HS-5 (cell line): ENCODE measurements around the gene DCAKD.
"Not testable (repeated sequence)": the region's sequence is repeated elsewhere in the genome, so short reads cannot be mapped to it uniquely, and the experiment has no call there.

Source experiments
- DNase-seq: peaks from one replicate; pipeline ENCODE4 v3.0.0-alpha.2; 2012; ENCODE audit warnings: low read depth

DCAKD gene

DNA sequence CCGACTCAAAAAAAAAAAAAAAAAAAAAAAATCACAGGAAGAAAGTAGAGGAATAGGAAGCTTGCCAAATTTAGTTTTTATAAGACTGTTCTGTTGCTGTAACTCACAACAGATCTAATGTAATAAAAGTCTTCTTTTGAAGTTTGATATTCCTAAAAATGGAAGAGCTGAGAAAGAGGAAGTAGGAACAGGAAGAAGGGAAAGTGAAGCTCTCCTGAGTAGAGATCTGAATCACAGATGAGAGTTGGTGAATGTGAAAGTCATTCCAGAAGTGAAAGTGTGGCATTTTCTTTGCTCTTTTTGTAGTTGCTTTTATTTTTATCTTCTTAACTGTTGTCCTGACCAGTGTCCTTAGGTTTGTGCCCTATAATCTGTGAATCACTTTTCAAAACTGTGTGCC lies 11.8 kb upstream of the DCAKD start:
- DNase-seq: no peak

DNA sequence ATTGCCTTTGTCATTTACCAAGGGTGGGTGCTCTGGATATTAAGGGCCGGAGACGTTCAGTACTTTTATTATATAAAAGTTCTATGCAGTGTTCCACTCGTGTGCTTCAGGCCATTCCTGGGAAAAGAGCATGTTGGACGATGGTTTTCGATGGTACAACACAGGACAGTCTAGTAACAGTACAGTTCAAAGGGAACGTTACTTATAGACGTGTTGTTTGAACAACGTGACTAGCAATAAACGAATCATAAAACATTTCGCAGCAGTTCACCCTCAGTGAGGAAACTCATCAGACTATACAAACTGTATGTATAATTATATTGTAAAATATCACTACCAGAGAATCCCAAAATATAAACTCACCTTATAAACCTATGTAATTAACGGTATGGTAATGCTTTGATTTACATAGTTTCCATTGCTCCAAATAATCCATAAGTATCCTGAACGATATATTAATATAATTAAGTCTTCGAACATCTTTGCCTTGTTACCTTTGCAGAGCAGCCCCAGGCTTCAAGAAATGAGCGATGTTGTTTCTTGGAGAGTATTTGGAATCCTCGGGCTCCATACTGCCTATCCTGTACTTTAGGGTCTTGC lies 10.3 kb upstream of the DCAKD start:
- DNase-seq: no peak

DNA sequence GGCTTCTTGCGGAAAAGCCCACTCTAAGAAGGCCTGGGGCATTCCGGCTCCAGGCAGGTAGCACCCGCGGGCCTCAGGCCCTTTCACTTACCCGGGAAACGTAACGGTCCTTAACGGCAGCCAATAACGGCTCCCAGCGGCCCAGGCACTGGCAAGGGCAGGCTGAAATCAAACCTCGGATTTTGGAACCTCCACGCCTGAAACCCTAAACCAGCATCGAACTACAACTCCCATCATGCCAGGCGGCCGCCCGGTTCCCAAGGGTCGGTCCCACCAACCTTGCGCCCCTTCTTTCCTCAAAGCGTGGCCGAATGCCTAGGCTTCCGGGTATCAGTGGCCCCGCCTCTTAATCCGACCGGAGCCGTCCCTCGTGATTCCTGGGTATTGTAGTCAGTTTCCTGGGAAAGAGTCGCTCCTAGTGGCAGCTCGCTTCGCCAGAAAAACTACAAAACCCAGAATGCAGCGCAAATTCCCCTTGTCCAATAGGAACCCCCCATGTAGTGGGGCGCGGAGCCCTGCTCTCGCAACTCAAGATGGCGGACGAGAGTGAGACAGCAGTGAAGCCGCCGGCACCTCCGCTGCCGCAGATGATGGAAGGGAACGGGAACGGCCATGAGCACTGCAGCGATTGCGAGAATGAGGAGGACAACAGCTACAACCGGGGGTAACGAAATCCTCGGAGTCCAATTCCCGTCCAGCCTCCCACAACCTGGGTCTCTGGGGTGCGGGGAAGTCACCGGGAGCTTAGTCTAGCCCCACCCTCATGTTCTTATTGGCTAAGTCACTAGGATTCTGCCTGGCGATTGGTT lies 9.6 kb upstream of the DCAKD start, which contains the start of gene NMT1:
TSS of gene NMT1 (plus strand) at position 521 of the 809 bp plus-strand sequence. CDS start at position 534, 13 bp downstream.
- DNase-seq: peak; percentile 99

DNA sequence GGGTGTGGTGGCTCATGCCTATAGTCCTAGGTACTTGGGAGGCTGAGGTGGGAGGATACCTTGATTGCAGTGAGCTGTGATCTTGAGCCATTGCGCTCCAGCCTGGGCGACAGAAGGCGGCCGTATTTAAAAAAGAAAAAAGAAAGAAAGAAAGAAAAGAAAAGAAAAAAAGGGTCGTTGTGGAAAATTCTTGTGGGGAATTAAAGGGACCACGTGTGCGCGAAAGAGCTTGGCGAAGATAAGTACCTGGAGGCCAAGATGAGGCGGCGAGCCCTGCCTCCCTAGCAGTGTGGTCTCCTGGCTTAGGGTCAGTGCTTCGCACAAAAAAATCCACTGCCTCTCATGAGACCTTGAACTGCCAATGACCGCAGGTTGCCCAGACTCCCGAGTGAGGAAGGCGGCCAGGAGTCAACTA lies 9.0 kb upstream of the DCAKD start:
- DNase-seq: no peak

DNA sequence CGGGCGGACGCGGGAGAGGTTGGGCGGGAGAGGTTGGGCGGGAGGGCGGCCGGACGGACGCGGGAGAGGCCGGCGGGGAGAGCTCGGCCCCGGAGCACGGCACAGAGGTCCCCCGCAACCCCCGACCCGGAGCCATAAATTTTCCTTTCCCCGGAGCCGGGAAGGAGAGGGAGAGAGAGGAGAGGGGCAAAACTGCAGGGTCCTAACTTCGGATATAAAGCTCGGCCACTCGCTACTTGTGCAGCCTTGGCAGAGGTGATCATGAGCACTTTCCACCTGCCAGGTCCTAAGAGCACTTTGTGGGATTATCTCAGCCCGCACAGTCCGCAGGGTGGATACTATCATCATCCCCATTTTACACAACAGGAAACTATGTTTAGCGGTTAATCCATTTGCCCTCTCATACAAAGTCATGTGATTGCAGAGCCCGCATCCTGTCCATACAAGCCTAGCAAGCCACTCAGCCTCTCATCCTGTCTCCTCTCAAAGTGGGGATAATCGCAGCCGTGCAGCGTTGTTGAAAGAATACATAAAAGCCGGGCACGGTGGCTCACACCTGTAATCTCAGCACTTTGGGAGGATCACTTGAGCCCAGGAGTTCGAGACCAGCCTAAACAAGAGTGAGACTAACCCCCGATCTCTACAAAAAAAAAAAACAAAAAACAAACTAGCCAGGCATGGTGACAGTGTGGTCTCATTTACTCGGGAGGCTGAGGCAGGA lies 780 bp upstream of the DCAKD start:
- DNase-seq: no peak

DNA sequence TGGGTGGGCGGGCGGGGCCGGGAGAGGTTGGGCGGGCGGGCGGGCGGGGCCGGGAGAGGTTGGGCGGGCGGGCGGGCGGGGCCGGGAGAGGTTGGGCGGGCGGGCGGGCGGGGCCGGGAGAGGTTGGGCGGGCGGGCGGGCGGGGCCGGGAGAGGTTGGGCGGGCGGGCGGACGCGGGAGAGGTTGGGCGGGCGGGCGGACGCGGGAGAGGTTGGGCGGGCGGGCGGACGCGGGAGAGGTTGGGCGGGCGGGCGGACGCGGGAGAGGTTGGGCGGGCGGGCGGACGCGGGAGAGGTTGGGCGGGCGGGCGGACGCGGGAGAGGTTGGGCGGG lies 254 bp upstream of the DCAKD start:
- DNase-seq: not testable (repeated sequence)

DNA sequence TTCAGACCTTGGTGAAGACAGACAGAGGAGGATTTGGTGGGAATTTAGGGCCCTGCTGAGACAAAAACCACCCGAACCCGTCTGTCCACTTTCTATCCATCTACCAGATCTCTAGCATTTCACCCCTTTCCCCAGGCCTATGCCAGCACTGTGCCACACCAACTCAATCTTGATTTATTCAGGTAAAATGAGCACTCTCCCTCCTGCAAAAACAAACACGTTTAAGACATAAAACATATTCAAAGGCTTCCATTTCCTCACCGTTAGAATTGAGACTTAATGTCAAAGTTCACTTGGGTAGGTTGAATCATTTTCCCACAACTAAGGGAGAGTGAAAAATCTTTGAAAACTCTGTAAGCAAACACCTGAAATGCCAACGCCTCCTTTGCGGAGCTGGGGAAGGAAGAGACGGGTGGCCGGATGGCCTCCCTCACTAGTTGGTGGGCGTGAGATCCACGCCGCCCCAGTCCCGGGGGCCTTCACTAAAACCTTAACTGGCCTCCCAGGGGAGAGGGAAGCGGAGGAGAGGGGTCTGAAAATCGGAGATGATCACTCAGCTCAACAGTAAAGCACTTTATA lies 862 bp downstream of the DCAKD start:
- DNase-seq: no peak

DNA sequence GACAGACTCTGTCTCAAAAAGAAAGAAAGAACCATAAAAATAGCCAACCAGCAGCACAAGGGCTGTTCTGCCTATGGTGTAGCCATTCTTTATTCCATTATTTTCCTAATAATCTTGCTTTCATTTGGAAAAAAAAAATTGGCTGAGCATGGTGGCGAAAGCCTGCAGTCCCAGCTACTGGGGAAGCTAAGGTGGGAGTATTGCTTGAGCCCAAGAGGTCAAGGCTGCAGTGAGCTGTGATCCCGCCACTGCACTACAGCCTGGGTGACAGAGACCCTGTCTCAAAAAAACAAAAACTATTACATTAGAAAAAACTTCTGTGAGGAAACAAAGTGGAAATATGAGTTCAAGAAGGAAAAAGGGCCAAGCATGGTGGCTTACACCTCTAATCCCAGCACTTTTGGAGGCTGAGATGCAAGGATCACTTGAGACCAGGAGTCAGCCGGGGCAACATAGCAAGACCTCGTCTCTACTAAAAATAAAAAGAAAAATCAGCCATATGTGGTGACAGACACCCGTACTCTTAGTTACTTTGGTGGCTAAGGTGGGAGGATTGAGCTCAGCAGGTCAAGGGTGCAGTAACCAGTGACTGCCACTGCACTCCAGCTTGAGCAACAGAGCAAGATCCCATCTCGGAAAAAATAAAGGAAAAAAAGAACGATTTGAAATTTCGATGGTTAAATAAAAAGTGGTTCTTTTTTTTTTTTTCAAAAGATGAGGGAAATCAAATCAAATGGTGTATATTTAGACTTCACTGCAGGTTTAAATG lies 2.5 kb downstream of the DCAKD start:
- DNase-seq: no peak

DNA sequence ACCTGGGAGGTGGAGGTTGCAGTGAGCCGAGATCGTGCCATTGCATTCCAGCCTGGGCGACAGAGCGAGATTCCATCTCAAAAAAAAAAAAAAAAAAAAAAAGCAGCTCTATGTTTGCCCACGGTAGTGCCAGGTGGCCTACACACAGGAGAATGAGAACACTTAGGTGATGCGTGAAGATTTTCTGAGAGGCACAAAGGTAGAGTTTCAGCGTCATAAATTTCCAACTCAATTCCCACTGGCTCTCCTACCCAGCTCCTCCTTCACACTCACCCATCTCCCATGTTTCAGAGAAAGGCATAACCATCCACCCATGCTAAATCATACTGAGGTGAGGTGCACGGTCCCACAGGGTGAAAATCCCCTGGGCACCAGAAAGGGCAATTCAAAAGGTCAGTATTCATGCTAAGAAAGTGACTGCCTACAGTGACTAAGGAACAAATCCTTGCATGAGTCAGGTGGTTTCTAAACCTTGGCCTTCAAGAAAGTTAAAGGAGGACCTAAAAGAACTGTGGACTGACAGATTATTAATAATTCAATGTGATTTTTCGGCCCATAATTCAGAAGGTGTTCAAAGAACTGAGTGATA lies 4.8 kb downstream of the DCAKD start:
- DNase-seq: no peak

DNA sequence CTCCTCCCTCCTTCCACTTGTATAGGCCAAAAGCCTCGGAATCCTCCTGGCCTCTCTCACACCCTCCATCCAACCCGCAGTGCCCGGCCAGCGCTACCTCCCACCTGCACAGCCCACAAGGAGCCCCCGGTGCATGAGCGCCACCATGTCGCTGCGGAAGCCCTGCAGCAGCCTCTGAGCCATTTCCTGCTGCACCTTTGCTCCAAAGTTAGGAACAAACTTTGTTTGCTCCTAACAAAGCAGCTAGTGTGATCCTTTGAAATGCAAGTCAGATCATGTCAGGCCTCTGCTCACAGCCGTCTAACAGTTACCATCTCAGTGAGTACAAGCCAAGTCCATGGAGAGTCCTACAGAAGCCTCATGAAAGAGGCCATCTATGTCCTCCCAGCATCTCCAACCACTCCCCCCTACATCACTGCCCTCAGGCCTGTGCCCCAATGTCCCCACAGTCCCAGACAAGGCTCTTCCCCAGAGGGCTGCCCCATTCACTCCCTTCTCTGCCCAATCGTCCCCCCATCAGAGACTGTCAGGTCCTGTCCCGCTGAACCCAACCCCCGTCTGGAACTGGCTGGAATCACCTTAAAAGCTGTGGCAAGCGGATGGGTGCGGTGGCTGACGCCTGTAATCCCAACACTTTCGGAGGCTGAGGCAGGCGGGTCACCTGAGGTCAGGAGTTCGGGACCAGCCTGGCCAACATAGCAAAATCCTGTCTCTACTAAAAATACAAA lies 7.5 kb downstream of the DCAKD start:
- DNase-seq: no peak

DNA sequence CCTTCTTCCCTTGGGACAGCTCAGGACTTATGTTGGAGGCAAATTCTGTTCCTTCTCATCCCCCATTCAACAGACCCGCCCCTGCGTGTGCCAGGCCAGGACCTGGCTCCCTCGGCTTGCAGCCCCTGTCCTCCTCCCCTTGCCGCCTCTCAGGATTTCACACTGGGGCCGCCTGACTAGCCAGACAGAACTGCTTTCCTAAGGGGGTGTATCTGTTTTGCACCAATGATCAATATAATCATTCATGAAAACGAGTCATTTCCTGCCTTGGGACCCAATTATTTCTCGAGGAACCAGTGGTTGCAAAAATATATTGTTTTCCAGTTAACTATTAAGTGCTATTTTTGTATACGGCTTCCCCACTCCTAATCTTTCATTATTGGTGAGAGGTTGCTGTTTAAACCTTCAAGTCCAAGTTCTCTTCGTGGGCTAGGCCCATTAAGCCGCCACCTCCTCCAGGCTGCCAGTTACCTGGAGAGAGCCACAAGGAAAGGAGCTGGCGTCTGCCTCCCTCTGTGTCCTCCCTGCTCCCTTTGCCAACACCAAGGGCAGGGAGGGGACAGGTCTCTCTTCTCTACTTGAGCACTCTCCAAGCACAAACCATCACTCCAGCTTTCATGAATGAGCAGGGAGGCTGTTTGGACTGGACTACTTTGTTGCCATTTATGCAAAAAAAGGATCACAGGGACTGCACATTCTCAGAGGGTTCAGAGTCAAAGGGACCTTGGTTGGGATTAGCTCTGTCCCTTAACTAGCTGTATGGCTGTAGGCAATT lies 8.9 kb downstream of the DCAKD start:
- no peak for DNase-seq

DNA sequence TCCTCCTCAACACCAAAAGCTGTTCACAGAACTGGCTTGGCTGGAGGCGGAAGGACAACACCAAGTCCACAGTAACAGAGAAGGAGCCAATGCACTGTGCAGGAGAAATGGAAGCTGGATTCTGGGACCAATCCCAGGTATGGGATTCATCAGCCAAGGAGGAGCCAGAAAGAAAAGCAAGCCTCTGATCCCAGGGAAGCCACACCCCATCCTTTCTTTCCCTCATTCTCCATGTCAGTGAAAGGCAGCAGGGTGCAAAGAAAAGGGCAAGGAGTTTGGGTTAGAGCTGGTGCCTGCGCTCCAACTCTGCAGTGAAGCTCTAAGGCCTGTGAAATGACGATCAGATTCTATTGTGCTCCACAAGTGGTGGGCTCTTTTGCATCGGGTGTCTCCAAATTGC lies 11.0 kb downstream of the DCAKD start:
- no peak for DNase-seq

DNA sequence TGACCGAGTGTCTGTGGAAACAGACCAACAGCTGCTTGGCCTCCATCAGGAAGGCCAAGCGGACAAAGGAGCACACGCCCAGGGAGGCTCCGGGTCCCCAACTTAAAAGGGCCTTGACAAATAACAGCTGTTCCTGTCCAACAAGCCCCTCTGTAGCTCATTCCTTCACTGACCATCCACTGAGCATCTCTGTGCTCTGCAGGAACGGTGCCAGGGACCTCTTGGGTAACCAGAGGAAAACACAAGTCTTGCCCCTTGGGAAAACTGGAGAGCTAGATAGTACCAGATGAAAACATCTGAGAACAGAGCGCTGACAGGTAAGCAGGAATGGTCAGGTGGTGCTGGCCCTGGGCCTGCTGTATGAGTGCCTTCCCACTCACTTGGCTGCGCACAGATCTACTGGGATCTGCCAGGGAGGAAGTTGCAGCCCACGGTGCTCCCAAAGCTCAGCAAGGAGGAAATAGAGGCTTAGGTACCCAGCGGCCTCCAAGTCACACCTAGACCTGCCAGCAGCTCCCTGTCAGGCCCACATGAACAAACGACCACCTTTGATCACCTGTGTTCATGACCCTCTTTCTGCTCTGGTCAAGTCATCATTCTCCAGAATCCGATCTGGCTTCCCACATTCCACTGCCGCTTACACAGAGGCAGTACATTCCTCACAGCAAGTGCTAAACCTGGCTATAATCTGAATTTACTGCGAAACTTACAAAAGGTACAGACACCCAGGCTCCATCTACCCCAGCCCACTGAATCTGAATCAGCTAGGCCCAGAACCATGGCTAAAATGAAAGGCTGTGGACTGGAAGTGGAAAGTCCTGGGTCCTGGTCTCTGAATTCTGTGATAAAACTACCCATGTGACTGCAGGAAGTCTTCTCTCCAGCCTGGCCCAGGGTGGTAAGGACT lies 12.5 kb downstream of the DCAKD start:
- no peak for DNase-seq

DNA sequence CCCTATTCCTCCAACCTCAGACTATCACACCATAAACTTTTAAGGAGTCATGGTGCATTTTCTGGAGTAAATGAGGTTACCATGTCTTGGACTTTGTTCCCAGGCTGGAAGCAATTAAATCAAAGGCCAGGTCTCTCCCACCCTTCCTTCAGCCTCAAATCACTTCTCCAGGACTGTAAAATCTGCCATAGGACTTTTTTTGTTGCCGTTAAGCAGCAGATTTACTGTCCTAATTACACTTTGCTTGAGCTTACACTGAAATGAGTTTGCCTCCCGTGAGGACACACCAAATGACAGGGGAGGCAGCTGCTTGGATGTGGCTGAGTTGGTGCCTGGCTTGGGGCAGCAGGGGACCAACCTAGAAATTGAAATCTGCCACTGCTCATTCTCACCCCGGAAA lies 14.7 kb downstream of the DCAKD start:
- no peak for DNase-seq

DNA sequence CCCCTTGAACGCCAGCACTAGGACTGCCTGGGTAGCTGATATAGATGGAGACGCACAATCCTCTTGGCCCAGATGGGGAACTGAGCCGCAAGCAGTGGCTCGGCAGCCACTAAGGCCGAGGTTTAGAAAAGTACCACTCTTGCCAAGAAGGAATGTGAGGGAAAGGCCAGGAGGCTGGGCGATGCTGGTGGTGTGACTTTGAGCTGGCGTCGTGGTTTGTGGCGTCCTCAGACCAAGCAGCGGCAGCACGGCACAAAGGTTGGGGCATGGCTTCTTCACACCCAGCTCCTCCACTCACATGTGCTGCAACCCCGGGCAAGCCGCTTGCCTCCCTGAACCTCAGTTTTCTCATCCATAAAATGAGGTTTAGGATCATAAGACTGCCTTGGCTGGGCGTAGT lies 15.6 kb downstream of the DCAKD start:
- no peak for DNase-seq

DNA sequence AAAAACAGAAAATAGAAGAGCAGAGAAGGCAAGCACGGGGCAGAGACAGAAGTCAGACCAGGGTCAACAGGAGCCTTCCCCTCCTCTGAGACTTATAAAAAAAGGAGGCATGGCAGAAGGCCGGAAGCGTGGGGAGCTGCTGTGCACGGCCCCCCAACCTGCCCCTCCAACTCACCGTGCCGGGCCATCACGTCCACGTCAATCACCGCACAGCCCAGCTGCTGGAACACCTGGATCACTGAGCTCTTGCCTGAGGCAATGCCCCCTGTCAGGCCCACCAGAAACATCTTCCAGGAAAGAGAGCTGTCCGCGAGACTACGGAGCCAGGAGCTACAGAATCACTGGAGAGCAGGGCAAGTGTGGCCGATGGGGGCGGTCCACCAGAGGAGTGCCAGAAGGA lies 16.8 kb downstream of the DCAKD start:
- no peak for DNase-seq

DNA sequence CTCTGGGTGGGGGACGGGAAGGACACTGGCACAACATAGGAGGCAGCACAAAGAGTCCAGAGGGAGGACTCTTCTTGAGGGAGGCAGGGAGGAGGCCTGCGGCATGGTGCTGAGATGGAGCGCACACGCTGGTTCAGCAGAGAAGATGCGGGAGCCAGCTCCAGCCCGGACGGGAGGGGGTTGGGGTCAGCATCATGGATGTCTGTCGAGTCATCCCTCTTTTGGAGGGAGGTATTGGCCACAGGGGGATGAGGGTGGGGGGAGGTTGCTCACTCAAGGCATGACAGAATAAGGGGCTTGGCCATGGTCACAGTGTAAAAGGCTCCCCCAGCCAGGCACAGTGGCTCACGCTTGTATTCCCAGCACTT lies 19.3 kb downstream of the DCAKD start:
- DNase-seq: no peak

DNA sequence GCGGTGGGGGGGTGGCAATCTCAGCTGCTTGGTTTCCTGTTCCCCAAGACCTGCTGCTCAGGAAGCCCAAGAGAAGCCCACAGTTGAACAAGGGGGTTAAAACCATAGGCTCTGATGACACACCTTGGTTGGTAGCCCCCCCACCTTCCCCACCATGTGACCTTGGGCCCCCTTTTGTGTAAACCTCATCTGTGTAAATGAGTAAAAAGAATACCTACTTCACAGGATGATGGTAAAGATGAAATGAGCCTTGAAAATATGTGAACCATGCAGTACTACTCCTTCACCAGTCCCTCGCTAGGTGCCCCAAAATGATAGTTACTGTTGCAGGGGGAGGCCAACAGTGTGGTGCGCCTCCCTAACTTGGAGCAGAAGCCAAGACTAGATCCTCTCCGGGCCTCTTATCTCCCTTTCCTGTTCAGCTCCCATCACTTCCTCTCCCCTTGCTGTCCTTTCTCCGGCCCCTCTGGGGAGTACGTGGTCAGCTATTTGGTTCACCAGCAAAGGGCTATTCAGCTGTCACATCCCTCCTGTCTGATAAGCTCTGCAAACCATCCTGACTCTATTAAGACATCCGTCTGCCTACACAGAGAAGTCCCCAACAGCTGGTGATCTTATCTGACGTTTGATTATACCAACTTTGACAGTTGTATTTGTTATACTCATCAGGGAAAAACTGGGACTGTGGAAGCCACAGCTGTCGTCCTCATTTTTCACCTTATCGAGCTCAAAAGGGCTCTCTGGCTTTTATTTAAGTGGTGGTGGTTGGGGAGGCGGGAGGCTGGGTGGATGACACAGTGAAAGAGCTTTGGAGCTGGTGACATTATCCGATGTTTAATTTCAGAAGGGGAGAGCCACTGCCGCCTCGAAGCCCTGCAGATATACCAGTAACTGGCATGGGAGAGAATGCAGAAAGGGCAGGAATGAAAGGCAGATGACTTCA lies 19.9 kb downstream of the DCAKD start:
- DNase-seq: no peak
